Measurements from ENCODE around the gene SPRY4. TPM values are rescaled to one million over a fixed set of nuclear protein-coding genes. Genes with fewer than 3 reads are reported as not detected.

The SPRY4 gene
- total RNA-seq, 1 experiment from 2014 or later, result 35.6 TPM

Other genes with a start within 250 kb of the SPRY4 start
- gene NDFIP1, start 216.2 kb downstream of the SPRY4 start, total RNA-seq (2021; ENCODE audit: unreplicated experiment), result 40.9 TPM

Data from Panc1 (cell line).